Measurements from ENCODE around the gene NOL3. TPM values are rescaled to one million over a fixed set of nuclear protein-coding genes. Genes with fewer than 3 reads are reported as not detected.

NOL3 gene
- total and polyA plus RNA-seq, 12 donors, result 36.4 to 168 (median 110) TPM

GRCh38 chr16:67164599-67165061 lies 5.7 kb upstream of the NOL3 start, which contains the start of gene HSF4:
Gene HSF4, plus strand, starts transcription at chr16:67164745. Its CDS starts 67 bp downstream, at chr16:67164812.
- Histone ChIP-seq H3K9me3 (replicated peaks in 1 of 3) (no peaks in the 10 kb centered on the region), H3K4me1 (replicated peaks in 1 of 2) (peaks cover 42 to 56% of the 10 kb centered on the region in 2 donors), H3K4me3 (peak within 1 kb of the TSS in 1 of 4 donors; percentile 49), H3K27ac (peak within 1 kb of the TSS in 4 of 5 donors; percentile 13 to 81 (median 46)), H3K36me3 (replicated peaks in 1 of 2) (no peaks in the 10 kb centered on the region), H3K27me3 (no peaks in the 10 kb centered on the region)
- intact Hi-C loops (cut with DNase I), result no loop called here
- TF ChIP-seq, protein P1, sequence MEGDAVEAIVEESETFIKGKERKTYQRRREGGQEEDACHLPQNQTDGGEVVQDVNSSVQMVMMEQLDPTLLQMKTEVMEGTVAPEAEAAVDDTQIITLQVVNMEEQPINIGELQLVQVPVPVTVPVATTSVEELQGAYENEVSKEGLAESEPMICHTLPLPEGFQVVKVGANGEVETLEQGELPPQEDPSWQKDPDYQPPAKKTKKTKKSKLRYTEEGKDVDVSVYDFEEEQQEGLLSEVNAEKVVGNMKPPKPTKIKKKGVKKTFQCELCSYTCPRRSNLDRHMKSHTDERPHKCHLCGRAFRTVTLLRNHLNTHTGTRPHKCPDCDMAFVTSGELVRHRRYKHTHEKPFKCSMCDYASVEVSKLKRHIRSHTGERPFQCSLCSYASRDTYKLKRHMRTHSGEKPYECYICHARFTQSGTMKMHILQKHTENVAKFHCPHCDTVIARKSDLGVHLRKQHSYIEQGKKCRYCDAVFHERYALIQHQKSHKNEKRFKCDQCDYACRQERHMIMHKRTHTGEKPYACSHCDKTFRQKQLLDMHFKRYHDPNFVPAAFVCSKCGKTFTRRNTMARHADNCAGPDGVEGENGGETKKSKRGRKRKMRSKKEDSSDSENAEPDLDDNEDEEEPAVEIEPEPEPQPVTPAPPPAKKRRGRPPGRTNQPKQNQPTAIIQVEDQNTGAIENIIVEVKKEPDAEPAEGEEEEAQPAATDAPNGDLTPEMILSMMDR (IDR thresholded peaks at IDR 0.05), result no peak
- peak; percentile 47 to 71 for TF ChIP-seq POLR2A (IDR thresholded peaks at IDR 0.05)
- 11 to 28% (median 16%) methylated on average over 5 to 41 of the region's 41 CpGs for WGBS, 4 donors
- peak in 6 of 7 donors; percentile 60 to 75 (median 66) for DNase-seq

DNA sequence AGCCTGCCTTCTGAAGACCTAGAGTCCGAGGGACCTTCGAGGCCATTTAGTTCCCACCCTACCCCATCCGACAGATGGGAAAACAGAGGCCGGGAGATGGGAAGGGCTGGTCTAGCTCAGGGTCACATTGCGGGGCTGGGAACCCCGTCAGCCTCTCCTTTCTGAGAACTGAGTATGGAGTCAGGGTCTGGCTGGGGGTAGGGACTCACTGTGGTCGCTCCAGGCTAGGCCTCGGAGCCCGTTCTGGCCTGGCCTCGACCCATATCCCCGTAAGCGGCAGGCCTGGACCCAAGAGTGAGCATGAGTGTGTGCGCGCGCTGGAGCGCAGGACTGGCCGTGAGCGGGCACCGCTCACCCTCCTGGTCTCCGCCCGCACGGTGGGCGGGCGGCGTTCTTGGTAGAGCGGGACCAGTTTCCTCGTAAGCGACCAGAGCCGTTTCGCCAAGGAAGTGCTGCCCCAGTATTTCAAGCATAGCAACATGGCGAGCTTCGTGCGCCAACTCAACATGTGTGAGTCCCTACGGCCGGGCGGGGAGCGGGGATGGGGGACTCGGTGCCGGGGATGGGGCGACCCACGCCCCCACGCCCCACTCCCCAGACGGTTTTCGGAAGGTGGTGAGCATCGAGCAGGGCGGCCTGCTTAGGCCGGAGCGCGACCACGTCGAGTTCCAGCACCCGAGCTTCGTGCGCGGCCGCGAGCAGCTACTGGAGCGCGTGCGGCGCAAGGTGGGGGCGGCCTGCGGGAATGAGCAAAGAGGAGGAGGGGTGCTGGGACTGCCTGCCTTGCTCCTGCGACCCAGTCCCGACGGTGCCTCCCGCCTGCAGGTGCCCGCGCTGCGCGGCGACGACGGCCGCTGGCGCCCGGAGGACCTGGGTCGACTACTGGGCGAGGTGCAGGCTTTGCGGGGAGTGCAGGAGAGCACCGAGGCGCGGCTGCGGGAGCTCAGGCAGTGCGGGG lies 4.9 kb upstream of the NOL3 start:
- Histone ChIP-seq H3K4me3 (peak overlapping the region in 1 of 4 donors; percentile 49), H3K4me1 (replicated peaks in 1 of 2) (peaks cover 46 to 62% of the 10 kb centered on the region in 2 donors), H3K27me3 (no peaks in the 10 kb centered on the region), H3K27ac (peak overlapping the region in 2 of 5 donors; percentile 19 to 81), H3K9me3 (replicated peaks in 1 of 3) (no peaks in the 10 kb centered on the region), H3K36me3 (replicated peaks in 1 of 2) (no peaks in the 10 kb centered on the region)
- intact Hi-C loops (cut with DNase I), result no loop called here
- DNase-seq, result peak in 1 of 7 donors; percentile 16
- 45 to 61% (median 49%) methylated on average over 13 to 85 of the region's 85 CpGs for WGBS, 4 donors
- TF ChIP-seq, protein P1 (IDR thresholded peaks at IDR 0.05), result no peak
- no peak for TF ChIP-seq POLR2A (IDR thresholded peaks at IDR 0.05)

GRCh38 chr16:67166110-67166547 lies 4.2 kb upstream of the NOL3 start:
- 54 to 74% (median 64%) methylated on average over 2 to 18 of the region's 18 CpGs for WGBS, 4 donors
- Histone ChIP-seq H3K27me3 (no peaks in the 10 kb centered on the region), H3K4me3 (no peak overlapping the region), H3K27ac (no peak overlapping the region), H3K36me3 (replicated peaks in 1 of 2) (no peaks in the 10 kb centered on the region), H3K9me3 (replicated peaks in 1 of 3) (no peaks in the 10 kb centered on the region), H3K4me1 (replicated peaks in 1 of 2) (peaks cover 50 to 65% of the 10 kb centered on the region in 2 donors)
- TF ChIP-seq, protein P1 (IDR thresholded peaks at IDR 0.05), result no peak
- no peak for TF ChIP-seq POLR2A (IDR thresholded peaks at IDR 0.05)
- intact Hi-C loops (cut with DNase I), result no loop called here
- DNase-seq, result peak in 1 of 7 donors; percentile 19

DNA sequence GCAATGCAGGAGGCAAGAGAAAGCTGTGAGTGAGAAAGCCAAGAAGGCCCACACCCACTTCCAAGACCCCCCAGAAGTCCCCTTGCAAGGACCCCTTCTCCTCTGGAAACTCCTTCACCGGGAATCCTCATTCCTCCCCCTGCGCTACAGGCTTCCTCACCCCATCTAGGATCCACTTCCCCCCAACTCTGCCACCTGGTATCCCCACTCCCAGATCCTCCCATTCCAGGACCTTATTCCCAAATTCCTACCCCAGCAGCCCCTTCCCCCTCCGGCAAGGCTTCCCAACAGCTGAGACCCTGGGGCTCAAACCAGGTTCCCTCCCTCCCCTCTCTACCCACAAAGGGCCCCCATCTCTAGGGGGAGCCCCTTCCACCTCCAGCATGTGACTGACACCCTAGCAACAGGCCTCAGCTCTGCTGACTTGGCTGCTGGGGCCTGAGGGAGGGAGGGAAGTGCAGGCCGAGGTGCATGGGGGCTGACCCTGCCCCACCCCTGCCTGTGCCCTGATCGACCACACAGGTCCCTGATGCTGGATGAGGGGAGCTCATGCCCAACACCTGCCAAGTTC lies 3.7 kb upstream of the NOL3 start:
- TF ChIP-seq POLR2A (IDR thresholded peaks at IDR 0.05), result no peak
- TF ChIP-seq, protein P1 (IDR thresholded peaks at IDR 0.05), result no peak
- Histone ChIP-seq H3K4me1 (replicated peaks in 1 of 2) (peaks cover 48 to 65% of the 10 kb centered on the region in 2 donors), H3K4me3 (no peak overlapping the region), H3K27me3 (no peaks in the 10 kb centered on the region), H3K9me3 (replicated peaks in 1 of 3) (no peaks in the 10 kb centered on the region), H3K36me3 (replicated peaks in 1 of 2) (no peaks in the 10 kb centered on the region), H3K27ac (no peak overlapping the region)
- 80 to 93% (median 87%) methylated on average over 3 to 5 of the region's 5 CpGs for WGBS, 4 donors
- intact Hi-C loops (cut with DNase I), result no loop called here
- peak in 1 of 7 donors; percentile 22 for DNase-seq
